ENCODE results near the gene ZNF346.

DNA sequence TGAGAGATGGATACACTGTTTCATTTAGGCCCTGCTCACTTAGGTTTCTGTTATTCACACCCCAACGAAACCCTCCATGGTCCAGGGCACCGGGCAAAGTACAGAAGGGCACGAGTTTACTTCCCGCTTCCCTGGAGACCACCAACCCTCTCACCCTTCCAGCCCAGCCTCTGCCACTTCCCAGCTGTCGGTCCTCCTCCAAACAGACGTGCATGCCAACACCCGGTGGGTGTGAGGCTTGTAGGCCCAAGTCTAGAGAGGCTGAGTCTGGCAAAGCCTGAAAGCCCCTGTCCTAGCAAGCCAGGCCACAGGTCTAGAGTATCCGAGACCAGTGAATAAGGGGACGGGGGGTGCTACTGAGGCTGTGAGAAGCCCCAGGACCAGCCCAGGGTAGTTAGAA, 57.1 kb downstream of the ZNF346 start:
- TF ChIP-seq, protein P1, sequence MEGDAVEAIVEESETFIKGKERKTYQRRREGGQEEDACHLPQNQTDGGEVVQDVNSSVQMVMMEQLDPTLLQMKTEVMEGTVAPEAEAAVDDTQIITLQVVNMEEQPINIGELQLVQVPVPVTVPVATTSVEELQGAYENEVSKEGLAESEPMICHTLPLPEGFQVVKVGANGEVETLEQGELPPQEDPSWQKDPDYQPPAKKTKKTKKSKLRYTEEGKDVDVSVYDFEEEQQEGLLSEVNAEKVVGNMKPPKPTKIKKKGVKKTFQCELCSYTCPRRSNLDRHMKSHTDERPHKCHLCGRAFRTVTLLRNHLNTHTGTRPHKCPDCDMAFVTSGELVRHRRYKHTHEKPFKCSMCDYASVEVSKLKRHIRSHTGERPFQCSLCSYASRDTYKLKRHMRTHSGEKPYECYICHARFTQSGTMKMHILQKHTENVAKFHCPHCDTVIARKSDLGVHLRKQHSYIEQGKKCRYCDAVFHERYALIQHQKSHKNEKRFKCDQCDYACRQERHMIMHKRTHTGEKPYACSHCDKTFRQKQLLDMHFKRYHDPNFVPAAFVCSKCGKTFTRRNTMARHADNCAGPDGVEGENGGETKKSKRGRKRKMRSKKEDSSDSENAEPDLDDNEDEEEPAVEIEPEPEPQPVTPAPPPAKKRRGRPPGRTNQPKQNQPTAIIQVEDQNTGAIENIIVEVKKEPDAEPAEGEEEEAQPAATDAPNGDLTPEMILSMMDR (IDR thresholded peaks at IDR 0.05), result no peak
- no peak for TF ChIP-seq ZFX (IDR thresholded peaks at IDR 0.05; ENCODE audit: borderline replicate concordance)
